ENCODE measurements around the gene ITPRIP. TPM values are rescaled to one million over a fixed set of nuclear protein-coding genes. Genes with fewer than 3 reads are reported as not detected.

The ITPRIP gene
- total RNA-seq, 2 donors from 2014 or later = 5.9 to 9.6 TPM

DNA sequence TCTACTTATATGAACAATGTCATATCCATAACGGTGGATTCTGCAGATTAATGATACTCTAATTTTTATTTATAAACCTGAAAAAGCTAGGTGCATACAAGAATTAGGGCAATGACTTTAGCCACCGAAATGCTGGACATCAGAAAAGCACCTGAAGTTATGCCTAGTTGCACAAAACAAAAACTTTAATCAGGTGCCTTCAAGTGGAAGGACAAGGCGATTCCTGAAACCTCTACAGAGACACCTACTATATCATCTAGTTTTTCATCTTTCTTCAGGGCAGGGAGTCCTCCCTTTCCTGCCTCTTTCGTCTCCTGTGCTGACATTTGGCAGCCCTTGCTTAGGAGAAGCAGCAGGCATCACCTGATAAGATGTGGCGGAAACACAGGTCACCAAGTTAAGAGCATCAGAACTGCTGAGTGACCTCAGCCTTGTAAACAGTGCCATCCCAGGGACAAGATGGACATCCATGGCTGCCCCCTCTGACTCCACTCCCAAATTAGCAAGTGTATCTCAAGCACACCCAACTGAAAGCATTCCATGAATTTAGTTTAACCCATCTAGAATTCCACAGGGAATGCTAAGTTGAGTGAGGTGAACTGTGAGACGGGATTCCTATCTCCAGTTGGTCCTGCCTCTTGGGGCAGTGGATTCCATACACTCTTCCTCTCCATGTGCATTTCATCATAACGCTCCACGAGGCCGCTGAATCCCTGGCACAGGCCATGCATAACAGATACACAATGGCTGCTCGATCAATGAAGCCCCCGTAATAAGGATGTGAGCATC, 5.8 kb downstream of the ITPRIP start:
- Histone ChIP-seq H3K27ac (no peak overlapping the region), H3K4me1 (peaks cover 37% of the 10 kb centered on the region), H3K27me3 (no peaks in the 10 kb centered on the region), H3K9ac (ENCODE audit: low read depth in 2 of 2, low read length in 2 of 2) (peak overlapping the region in 1 of 2 donors; percentile 69), H3K36me3 (no peaks in the 10 kb centered on the region), H3K9me3 (no peaks in the 10 kb centered on the region), H3K4me3 (no peak overlapping the region)
- intact Hi-C loops (cut with DNase I) = no loop called here
- TF ChIP-seq, protein P1, sequence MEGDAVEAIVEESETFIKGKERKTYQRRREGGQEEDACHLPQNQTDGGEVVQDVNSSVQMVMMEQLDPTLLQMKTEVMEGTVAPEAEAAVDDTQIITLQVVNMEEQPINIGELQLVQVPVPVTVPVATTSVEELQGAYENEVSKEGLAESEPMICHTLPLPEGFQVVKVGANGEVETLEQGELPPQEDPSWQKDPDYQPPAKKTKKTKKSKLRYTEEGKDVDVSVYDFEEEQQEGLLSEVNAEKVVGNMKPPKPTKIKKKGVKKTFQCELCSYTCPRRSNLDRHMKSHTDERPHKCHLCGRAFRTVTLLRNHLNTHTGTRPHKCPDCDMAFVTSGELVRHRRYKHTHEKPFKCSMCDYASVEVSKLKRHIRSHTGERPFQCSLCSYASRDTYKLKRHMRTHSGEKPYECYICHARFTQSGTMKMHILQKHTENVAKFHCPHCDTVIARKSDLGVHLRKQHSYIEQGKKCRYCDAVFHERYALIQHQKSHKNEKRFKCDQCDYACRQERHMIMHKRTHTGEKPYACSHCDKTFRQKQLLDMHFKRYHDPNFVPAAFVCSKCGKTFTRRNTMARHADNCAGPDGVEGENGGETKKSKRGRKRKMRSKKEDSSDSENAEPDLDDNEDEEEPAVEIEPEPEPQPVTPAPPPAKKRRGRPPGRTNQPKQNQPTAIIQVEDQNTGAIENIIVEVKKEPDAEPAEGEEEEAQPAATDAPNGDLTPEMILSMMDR (IDR thresholded peaks at IDR 0.05) = no peak
- no peak for DNase-seq

GRCh38 chr10:104331208-104331838, 6.9 kb downstream of the ITPRIP start:
- DNase-seq = no peak
- H3K27me3 ChIP-seq = no peaks in the 10 kb centered on the region
- TF ChIP-seq, protein P1 (IDR thresholded peaks at IDR 0.05) = no peak
- intact Hi-C loops (cut with DNase I) = no loop called here
- H3K9ac ChIP-seq (ENCODE audit: low read depth in 2 of 2, low read length in 2 of 2) = peak overlapping the region in 1 of 2 donors; percentile 69
- H3K36me3 ChIP-seq = no peaks in the 10 kb centered on the region
- H3K27ac ChIP-seq = peak overlapping the region; percentile 53
- H3K4me3 ChIP-seq = no peak overlapping the region
- peaks cover 34% of the 10 kb centered on the region for H3K4me1 ChIP-seq
- H3K9me3 ChIP-seq = no peaks in the 10 kb centered on the region

DNA sequence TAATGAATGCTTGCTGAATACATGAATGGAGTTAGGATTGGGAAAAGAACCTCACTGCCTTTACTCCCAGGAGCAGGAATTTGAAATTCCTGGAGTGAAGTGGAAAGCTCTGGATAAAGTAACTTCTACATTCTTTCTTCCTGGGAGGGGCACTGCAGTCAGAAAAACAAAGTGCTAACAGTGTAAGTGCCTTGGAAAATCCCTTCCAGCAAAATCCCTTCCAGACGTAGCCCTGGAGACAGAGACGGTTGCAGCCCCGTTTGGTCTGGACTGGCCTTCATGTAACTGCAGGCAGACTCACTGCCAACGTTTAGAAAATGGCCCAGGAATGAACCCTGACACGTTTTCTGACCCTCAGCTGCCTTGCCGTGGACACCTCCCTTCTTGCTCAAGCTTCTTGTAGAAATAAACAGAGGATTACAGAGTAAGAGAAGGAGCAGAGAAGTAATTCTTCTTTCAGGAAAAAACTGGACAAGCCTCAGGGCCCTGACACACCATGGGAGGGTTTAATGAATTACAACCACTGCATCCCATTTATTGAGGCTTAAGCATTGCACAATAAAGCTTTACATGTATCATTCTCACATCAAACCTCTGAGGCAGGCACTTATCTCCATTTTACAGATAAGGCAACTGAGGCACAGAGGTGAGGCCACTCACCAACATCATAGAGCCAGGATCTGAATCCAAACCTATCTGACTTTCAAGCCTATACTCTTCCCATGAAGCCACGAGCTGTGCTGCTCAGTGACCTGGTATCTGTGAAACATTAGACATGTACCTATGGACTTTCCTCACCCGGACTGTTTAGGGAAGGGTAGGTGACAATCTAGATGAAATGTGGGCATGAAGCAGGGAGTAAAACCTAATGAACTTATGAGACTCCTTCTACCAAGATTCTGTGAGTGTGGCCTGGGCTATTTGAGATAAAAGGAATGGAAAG, 7.8 kb downstream of the ITPRIP start:
- H3K36me3 ChIP-seq = no peaks in the 10 kb centered on the region
- peaks cover 34% of the 10 kb centered on the region for H3K4me1 ChIP-seq
- H3K9ac ChIP-seq (ENCODE audit: low read depth in 2 of 2, low read length in 2 of 2) = peak overlapping the region in 1 of 2 donors; percentile 69
- no peaks in the 10 kb centered on the region for H3K27me3 ChIP-seq
- intact Hi-C loops (cut with DNase I) = no loop called here
- no peak overlapping the region for H3K4me3 ChIP-seq
- TF ChIP-seq, protein P1 (IDR thresholded peaks at IDR 0.05) = no peak
- no peaks in the 10 kb centered on the region for H3K9me3 ChIP-seq
- peak overlapping the region; percentile 53 for H3K27ac ChIP-seq
- no peak for DNase-seq

DNA sequence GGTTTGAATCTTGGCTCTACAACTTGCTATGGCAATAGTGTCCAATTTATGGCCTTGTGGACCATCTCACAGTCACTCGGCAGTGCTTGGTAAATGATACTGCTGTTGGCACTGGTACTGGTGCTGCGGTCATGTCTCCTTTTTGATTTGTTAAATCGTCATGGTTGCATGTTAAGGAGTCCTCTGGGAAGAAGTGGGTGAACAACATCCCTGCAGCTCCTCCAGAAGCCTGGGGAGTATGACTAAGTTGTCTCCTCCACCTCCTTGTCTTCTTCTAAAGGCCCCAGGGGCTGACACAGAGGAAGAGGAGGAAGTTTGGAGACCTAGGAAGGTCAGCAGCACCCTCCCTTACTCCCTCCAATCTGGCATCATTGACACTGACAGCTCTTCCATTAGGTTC, 8.5 kb downstream of the ITPRIP start:
- DNase-seq = no peak

More for the DNA sequence above, 8.5 kb downstream of the ITPRIP start:
- peak overlapping the region in 1 of 2 donors; percentile 69 for H3K9ac ChIP-seq (ENCODE audit: low read depth in 2 of 2, low read length in 2 of 2)
- intact Hi-C loops (cut with DNase I) = no loop called here
- TF ChIP-seq, protein P1 (IDR thresholded peaks at IDR 0.05) = no peak
- H3K27ac ChIP-seq = peak overlapping the region; percentile 53
- no peaks in the 10 kb centered on the region for H3K36me3 ChIP-seq
- no peaks in the 10 kb centered on the region for H3K9me3 ChIP-seq
- H3K4me3 ChIP-seq = no peak overlapping the region
- H3K4me1 ChIP-seq = peaks cover 34% of the 10 kb centered on the region
- H3K27me3 ChIP-seq = no peaks in the 10 kb centered on the region

All from colonic mucosa (tissue), 4 donors.